Forelimb muscle (tissue), 1 donor: ENCODE data around the gene ZNF263. TPM values are rescaled to one million over a fixed set of nuclear protein-coding genes. Genes with fewer than 3 reads are reported as not detected.

ENCODE experiments used
- DNase-seq: peaks from one replicate; pipeline ENCODE4 v3.0.0-alpha.2; 2013; ENCODE audit warnings: low read depth
- polyA plus RNA-seq: library from polyadenylated mRNA; unstranded; fragments of 120-200 nt; gene quantifications from one replicate; pipeline ENCODE4 v1.2.1, GENCODE V29; 2013; ENCODE audit not compliant: insufficient read length

ZNF263 gene
- polyA plus RNA-seq, 1 donor: 29.9 TPM

DNA sequence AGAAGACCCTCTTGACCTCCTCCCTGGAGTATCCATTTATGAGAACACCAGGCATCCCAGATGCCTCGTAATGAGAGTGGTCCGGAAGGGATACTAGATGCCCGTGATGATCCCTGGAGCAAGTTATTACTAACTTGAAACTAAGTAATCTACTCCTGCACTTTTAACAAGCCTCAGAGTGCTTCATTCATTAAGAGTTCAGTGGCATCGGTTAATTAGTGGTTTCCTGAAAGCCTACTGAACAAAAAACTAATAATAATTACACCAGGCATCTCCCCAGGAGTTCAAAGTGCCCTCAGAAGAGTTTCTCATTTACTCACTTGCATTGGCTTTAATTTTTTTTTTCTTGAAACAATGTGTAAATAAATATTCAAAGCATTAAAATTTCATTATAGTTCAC, 44.2 kb downstream of the ZNF263 start:
- DNase-seq: no peak

DNA sequence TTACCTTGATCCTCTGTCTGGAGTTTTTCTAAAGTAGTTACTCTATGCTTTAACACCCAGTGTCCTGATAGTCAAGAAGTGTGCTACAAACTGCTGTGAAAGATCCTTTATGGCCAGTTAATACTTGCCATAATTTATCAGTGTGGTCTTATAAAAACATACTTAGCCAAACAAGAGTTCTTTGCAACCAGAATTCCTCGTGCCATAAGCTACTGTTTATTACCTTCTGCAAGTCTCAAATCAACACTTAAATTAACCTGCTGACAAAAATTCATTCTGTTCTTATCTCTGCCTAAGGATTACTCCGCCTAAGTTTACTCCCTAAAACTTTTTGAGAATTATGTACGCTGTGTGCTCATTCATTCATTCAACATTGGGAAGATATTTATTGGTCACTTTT, 44.8 kb downstream of the ZNF263 start:
- no peak for DNase-seq

DNA sequence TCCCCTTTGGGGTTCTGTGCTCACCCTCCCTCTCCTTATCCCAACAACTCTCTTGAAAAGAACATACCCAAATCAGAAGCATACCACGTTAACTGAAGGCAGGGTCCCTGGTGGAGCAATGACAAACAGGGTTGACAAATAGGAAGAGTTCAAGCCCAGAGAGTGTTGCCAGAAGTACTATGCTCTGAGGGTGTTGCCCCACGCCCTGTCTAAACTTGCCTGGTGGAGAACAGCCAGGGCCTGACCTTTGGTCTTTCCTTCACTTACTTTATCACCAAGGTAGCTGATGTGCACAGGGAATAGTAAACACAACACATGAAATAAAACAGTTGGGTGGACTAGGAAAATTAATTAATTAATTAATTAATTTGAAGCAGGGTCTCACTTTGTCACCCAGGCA, 45.4 kb downstream of the ZNF263 start:
- no peak for DNase-seq

Other genes with a start within 250 kb of the ZNF263 start
- gene BICDL2, start 246.5 kb upstream of the ZNF263 start, polyA plus RNA-seq: not detected
- gene MMP25, start 236.9 kb upstream of the ZNF263 start, polyA plus RNA-seq: 1.9 TPM
- 121 TPM for gene IL32, start 217.9 kb upstream of the ZNF263 start, polyA plus RNA-seq
- 0.08 TPM for gene ZSCAN10, start 184.2 kb upstream of the ZNF263 start, polyA plus RNA-seq
- gene ZNF205, start 170.9 kb upstream of the ZNF263 start, polyA plus RNA-seq: 13.0 TPM
- gene ZNF213, start 148.5 kb upstream of the ZNF263 start, polyA plus RNA-seq: 12.3 TPM
- gene OR1F1, start 95.3 kb upstream of the ZNF263 start, polyA plus RNA-seq: not detected
- gene ZNF200, start 48.3 kb upstream of the ZNF263 start, polyA plus RNA-seq: 6.3 TPM
- 0.28 TPM for gene MEFV, start 26.9 kb upstream of the ZNF263 start, polyA plus RNA-seq
- gene TIGD7, start 21.9 kb downstream of the ZNF263 start, polyA plus RNA-seq: 9.0 TPM
- 28.8 TPM for gene ZNF75A, start 22.0 kb downstream of the ZNF263 start, polyA plus RNA-seq
- gene OR2C1, start 72.4 kb downstream of the ZNF263 start, polyA plus RNA-seq: 0.16 TPM
- gene ZSCAN32, start 117.5 kb downstream of the ZNF263 start, polyA plus RNA-seq: 8.6 TPM
- gene ZNF174, start 117.7 kb downstream of the ZNF263 start, polyA plus RNA-seq: 8.1 TPM
- 1.7 TPM for gene ZNF597, start 160.0 kb downstream of the ZNF263 start, polyA plus RNA-seq
- 26.0 TPM for gene NAA60, start 160.2 kb downstream of the ZNF263 start, polyA plus RNA-seq
- not detected for gene C16orf90, start 212.0 kb downstream of the ZNF263 start, polyA plus RNA-seq
- gene CLUAP1, start 217.5 kb downstream of the ZNF263 start, polyA plus RNA-seq: 19.7 TPM